ENCODE data around the gene IGF2R.
A peak's percentile ranks its signal among the peaks of the same experiment; 100 is the strongest.

Gene IGF2R

GRCh38 chr6:160028487-160029275, 59.8 kb downstream of the IGF2R start:
- DNase-seq, result no peak

GRCh38 chr6:160029525-160029924, 60.6 kb downstream of the IGF2R start:
- DNase-seq, result no peak

- DNase-seq, result peak; percentile 97
Observed at GRCh38 chr6:160030103-160030502, 61.2 kb downstream of the IGF2R start.

- peak; percentile 50 for DNase-seq
Observed at GRCh38 chr6:160031442-160031841, 62.6 kb downstream of the IGF2R start.

GRCh38 chr6:160031871-160032270, 63.0 kb downstream of the IGF2R start:
- DNase-seq, result no peak

- no peak for DNase-seq
Observed at GRCh38 chr6:160032538-160032937, 63.7 kb downstream of the IGF2R start.

GRCh38 chr6:160034036-160034930, 65.4 kb downstream of the IGF2R start:
- DNase-seq, result peak; percentile 33

- no peak for DNase-seq
Observed at GRCh38 chr6:160035241-160035640, 66.4 kb downstream of the IGF2R start.

GRCh38 chr6:160035693-160036330, 66.9 kb downstream of the IGF2R start:
- DNase-seq, result no peak

GRCh38 chr6:160036331-160036695, 67.4 kb downstream of the IGF2R start:
- no peak for DNase-seq

GRCh38 chr6:160036790-160037206, 67.9 kb downstream of the IGF2R start:
- peak; percentile 82 for DNase-seq

- no peak for DNase-seq
Observed at GRCh38 chr6:160038479-160038878, 69.6 kb downstream of the IGF2R start.

GRCh38 chr6:160039441-160039840, 70.6 kb downstream of the IGF2R start:
- DNase-seq, result no peak

GRCh38 chr6:160040055-160040454, 71.2 kb downstream of the IGF2R start:
- no peak for DNase-seq

GRCh38 chr6:160040527-160041264, 71.8 kb downstream of the IGF2R start:
- DNase-seq, result no peak

- peak; percentile 69 for DNase-seq
Observed at GRCh38 chr6:160041608-160042007, 72.7 kb downstream of the IGF2R start.

GRCh38 chr6:160042014-160042773, 73.3 kb downstream of the IGF2R start:
- DNase-seq, result peak; percentile 49

GRCh38 chr6:160042788-160043301, 74.0 kb downstream of the IGF2R start:
- peak; percentile 19 for DNase-seq

- no peak for DNase-seq
Observed at GRCh38 chr6:160043784-160044183, 74.9 kb downstream of the IGF2R start.

- no peak for DNase-seq
Observed at GRCh38 chr6:160044687-160045086, 75.8 kb downstream of the IGF2R start.

GRCh38 chr6:160048471-160048870, 79.6 kb downstream of the IGF2R start:
- DNase-seq, result no peak

- DNase-seq, result no peak
Observed at GRCh38 chr6:160049346-160049745, 80.5 kb downstream of the IGF2R start.

Data from fibroblast of skin of right biceps (primary cell).